GM19468 (cell line): ENCODE measurements around the gene SEC14L1.

Experiments used
- ATAC-seq: cut with Tn5 transposase; IDR thresholded peaks from one replicate; pipeline ENCODE4 v1.9.1; 2021; ENCODE audit warnings: mild to moderate bottlenecking, moderate library complexity, moderate number of reproducible peaks; ENCODE audit not compliant: unreplicated experiment; ENCODE audit errors: extremely low read depth

SEC14L1 gene

DNA sequence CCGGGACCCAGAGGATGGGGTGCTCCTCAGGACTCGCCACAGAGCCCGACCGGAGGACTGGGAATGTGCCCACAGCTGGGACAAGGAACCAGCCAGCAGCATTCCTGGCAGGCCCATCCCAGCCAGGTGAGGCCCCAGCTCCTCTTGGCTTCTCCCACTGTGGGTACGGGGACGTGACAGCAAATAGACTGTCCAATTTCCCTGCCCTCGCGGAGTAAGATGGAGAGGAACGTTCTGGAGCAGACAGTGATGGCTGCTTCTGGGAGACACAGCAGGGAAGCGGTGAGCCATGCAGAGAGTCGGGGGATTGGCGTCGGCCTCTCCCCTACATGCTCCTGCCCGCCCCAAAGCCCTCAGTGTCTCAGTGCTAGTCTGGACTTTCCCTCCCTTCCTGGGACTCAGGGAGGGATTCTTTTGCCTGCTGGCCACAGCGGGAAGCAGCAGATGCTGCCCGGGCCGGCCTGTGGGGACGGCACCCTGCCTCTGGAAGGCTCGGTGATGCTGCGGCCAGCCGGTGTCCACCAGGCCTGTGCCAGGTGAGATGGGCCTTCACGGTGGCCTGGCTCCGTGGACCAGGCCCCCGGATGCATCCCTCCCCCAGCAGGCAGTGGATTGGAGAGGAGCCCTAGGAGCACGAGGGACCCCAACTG lies 89.1 kb downstream of the SEC14L1 start:
- no peak for ATAC-seq

DNA sequence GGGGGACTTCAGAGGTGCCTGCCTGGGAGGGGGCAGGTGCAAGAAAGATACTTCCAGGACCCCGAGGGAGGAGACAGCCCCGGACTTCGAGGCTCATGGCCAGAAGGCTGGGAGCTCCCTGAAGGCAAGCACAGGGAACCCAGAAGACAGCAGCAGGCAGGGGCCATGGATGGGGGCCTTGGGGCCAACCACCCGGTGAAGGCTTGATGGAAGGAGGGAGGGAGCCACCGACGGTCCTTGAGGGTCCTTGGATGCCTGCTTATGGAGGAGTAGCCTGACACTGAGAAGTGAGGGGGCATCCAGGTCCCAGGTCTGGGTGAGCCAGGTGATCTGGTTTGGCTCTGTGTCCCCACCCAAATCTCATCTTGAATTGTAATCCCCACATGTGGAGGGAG lies 89.7 kb downstream of the SEC14L1 start:
- no peak for ATAC-seq

DNA sequence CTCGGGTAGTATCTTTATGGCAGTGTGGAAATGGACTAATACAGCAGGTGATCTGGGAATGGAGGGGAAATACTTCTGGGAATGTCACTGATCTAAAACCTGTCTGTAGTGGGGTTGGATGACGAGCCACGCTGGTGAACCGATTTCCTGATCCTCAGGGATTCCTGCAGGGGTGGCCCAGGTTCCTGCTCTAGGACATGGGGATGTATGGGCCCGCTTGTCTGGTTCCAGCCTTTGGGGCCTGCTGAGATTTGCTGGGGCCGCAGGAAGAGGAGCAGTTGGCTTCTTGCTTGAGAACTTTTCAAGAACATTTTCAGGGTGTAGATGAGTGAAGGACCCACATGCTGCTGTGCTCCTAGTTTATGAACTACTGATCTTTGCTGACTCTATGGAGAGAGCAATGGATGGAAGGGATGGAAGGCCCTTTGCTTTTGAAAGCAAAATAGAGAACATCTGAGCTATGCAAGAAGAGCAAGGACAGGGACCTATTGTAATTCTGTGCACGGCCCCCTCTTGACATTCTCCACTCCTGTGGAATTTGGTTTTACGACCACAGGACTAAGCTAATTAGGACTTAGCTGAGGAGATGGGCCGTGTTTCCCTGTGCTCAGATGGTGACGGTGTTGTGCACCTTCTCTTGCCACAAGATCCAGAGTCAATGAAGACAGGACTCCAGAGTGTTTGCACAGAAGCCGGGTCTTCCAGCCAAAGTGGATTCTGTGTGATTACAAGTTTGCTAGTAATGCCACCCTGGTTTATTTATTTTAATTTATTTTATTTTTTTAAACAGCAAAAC lies 90.5 kb downstream of the SEC14L1 start:
- no peak for ATAC-seq

DNA sequence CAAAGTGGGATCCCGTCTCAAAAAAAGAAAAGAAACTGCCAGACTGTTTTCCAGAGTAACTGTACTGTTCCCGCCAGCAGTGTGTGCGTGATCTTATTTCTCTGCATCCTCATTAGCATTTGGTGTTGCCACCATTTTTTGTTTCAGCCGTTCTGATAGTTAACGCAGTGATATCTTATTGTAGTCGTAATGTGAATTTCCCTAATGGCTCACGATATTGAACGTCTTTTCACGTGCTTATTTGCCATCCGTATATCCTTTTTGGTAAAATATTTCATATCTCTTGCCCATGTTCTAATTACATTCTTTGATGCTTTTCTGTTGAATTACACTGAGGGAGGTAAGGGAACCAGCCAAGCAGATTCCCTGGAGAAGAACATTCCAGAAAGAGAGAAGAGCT lies 92.4 kb downstream of the SEC14L1 start:
- no peak for ATAC-seq

DNA sequence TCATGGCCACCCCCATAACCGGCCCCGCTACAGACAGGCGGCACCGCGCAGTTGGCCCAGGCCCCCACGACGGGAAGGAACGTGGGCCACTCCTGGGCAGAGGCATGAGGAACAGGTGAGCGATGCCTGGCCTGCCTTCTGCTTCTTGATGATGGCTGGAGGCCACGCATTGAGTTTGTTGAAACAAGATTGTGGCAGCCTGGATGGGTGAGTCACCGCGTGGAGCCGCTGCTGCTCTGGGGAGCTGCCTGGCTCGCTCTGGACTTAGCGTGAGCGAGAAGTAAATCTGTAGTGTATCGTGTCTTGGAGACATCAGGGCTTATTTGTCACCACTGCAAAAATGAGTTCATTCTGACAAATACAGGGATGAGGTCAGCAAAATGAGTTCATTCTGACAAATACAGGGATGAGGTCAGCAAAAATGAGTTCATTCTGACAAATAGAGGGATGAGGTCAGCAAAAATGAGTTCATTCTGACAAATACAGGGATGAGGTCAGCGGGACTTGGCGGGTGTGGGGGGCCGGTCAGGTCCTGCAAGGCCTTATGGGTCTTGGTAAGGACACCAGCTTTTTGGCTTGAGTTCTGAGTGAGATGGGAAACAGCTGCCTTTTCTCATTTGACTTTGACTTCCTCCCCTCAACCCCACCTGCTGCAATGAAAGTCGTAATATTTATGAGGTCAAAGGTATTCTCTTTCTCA lies 93.0 kb downstream of the SEC14L1 start:
- ATAC-seq: no peak

DNA sequence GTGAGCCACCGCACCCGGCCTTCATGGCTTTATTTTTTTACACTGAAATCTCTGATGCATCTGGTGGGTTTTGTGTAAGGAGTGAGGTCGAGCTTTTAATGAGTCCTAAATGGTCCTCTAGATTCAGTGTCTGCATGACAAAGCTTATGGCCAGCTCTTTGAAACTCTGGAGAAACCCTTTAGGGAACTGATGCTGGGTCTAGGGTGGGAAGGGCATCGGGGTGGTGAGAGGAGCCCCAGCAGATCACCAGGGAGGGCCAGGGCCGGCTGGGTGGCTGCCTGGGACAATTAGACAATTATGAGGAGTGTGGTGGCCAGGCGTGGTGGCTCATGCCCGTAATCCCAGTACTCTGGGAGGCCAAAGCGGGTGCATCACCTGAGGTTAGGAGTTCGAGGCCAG lies 93.9 kb downstream of the SEC14L1 start:
- no peak for ATAC-seq

DNA sequence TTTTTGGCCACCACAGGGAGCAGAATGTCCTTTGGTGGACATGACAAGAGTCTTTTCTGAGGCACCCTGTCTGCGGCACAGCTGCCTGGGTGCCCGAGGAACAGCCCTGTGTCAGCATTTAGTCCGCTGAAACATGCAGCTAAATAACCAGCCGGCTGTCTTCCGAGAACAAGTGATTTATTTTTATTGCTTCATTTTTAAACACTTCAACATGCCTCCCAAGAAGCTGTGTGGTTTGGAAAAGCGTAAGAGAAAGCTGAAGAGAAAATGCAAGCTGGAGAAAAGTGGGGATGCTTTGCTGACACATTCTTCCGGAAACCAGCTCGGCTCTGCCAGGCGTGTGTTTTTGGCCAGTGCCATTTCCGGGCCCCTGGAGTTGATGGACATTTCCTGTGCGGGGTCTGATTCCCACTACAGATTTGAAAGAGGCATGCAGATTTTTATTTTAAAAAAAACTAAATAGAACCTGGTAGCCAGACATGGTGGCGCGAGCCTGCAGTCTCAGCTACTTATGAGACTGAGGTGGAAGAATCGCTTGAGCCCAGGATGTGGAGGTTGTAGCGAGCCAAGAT lies 94.7 kb downstream of the SEC14L1 start:
- ATAC-seq: no peak

DNA sequence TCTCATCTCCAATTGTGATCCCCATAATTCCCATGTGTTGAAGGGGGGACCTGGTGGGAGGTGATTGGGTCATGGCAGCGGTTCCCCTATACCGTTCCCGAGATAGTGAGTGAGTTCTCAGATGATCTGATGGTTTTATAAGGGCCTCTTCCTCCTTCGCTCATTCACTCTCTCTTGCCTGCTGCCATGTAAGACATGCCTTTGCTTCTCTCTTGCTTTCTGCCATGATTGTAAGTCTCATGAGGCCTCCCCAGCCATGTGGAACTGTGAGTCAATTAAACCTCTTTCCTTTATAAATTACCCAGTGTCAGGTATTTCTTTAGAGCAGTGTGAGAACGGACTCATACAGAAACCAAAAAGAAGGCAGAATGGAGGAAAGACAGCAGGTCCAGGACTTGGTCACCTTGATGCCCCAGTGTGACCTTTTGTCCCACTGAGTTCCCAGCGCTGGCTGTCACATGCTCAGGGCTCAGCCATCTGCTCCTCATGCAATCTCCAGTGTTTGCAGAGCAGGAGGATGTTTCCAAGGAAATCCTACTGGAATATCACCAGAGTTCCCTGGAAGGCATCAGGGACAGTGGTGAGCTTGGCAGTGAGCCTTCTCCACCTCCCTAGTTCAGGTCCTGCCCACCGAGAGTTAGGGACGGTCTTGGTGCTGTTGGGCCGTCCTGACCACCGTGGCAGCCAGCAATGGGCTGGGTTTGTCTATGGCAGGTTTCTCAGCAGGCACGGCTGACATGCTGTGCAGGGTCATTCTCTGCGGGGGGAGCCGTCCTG lies 96.7 kb downstream of the SEC14L1 start:
- no peak for ATAC-seq

DNA sequence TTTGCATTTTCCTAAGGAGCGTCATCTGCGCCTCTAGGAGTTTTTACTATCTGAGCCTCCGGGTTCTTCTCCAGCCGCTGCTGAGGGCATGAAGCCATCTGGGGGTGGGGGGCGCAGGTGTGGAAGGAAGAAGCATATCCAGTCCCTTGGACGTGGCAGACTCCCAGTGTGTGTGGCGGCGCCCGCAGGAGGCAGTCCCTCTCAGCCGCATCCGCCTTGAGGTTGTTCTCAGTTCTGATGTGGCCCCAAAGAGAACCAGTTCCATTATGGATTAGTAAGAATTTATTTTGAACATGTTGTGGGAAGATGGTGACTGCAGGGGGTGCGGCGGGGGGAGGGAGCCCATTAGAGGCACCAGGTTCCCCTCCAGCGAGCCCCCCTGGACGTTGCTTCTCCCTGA lies 100.2 kb downstream of the SEC14L1 start:
- ATAC-seq: no peak

DNA sequence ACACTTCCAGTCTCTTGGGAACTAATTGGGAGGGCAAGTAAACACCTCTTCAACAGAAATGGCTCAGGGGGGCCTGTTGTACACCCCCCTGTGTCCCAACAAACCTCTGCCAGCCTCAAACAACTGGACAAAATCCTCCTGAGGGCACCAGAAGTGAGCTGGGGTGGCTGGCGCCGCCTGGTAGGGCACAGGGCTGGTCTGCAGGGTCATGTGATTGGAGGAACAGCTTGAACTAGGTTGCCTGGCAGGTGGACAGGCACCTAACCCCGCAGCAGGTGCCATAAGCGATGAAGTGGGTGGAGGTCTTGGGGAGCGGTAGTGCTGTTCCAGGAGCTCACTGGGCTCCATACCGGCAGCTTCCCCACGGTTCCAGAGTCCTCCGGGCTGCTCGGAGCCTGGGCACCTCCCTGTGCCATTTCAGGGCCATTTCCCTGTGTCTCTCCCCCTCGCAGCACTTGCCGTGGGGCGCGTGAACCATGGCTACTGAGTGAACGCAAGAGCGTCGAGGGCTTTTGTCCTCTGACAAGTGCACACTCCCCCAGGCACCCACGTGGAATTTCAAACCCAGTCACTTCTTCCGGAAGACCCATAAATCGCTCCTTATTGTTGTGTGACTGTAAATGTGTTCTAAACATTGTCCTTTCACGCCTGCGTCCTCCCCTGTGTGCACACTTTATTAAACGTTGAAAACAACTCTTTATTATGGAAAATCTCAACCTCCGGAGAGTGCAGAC lies 101.5 kb downstream of the SEC14L1 start:
- no peak for ATAC-seq

DNA sequence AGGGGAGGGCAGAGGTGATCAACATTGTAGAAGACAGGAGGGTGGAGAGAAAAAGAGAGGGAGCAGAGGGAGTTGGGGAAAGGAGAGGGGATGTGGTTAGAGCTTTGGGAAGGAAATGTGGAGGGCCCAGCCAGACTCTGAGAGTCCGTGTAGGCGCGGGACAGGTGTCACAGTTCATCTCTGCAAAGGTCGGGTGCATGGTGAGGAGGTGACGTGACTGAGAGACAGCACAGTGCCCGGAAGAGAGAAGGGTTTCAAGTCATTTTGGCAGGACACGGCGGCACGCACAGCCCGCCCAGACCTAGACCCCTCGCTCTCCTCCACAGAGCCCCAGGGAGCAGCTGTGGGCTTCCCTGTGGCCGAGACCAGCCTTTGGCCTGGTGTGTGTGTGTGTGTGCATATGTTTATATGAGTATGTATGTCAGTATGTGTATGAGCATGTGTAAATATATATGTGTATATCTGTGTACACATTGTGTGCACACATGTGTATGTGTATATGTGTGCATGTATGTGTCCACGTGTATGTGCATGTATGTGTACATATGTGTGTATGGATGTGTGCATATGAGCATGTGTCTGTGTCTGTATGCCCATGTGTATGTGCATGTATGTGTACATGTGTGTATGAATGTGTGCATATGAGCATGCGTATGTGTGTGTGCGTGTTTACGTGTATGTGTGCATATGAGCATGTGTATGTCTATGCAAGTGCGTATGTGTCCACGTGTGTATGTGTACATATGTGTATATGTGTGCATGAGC lies 104.6 kb downstream of the SEC14L1 start:
- peak; percentile 40 for ATAC-seq

DNA sequence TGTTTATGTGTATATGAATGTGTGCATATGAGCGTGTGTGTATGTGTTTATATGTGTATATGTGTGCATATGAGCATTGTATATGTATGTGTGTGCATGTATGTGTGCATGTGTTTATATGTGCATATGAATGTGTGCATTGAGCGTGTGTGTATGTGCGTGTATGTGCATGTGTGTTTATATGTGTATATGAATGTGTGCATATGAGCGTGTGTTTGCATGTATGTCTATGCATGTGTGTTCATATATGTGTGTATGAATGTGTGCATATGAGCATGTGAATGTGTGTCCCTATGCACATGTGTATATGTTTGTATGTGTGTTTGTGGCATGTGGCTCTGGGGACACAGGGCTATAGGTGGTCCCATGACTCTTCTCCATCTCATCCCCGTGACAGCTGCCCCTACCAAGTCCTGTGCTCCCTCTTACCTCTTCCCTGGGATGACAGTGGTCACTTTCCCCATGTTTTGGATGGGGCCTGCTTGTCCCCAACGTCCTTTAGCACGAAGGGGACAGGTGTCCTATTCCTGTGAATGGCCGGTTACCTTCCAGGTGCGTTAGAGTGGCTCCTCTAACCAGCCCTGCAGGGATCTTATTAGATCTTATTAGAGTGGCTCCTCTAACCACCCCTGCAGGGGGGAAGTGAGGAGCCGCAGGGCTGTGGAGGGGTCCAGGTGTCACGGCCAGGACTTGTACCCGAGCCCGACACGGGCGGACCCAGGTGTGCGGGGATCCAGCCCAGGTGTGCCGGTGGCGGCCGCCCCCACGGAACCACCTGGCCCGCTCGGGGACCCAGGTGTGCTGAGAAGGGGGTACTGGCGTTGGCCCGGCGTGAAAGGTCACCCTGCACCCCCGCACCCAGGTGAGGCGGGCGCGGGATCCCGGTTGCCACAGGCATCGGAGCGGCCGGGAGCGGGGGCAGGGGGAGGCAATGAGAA lies 105.6 kb downstream of the SEC14L1 start:
- ATAC-seq: no peak

DNA sequence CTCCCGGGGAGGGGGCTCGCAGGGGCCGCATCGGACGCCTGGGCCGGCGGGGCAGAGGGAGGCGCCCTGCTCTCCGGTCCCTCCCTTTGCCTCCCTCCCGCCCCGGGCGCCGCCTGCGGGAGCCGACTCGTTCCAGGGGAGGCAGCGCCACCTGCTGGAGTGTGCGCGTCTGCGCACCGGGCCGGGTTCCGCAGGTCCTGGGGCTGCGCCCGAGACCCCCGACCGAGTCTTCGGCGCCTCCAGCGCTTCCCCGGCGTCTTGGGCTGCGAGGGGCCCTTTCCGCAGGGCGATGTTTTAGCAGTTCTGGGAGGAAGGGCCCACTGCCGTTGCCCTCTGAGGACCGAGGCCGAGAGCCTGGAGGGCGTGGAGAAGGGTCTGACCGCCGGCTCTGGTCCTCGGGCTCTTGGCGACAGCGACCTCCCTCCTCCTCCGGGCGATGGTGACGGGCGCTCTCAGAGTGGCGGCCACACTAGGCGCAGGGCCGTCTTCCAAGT lies 106.3 kb downstream of the SEC14L1 start:
- ATAC-seq: no peak

DNA sequence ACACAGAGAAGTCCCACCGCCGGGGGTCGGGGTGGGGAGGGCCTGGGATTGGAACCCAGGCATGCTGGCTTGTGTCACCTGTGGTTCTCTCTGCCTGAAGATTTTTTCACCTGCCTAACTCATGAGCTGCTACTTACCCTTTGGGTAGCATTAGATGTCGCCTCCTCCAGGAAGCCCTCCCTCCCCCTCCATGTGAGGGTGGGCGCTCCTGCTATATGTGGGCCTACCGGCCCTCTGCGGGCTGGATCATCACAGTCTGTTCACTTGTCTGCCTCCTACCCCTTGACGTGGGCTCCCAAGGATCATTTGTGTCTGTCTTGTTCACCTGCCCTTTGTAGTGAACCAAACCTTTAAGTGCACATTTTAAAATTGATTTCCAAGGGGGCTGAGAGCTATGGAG lies 106.8 kb downstream of the SEC14L1 start:
- no peak for ATAC-seq

DNA sequence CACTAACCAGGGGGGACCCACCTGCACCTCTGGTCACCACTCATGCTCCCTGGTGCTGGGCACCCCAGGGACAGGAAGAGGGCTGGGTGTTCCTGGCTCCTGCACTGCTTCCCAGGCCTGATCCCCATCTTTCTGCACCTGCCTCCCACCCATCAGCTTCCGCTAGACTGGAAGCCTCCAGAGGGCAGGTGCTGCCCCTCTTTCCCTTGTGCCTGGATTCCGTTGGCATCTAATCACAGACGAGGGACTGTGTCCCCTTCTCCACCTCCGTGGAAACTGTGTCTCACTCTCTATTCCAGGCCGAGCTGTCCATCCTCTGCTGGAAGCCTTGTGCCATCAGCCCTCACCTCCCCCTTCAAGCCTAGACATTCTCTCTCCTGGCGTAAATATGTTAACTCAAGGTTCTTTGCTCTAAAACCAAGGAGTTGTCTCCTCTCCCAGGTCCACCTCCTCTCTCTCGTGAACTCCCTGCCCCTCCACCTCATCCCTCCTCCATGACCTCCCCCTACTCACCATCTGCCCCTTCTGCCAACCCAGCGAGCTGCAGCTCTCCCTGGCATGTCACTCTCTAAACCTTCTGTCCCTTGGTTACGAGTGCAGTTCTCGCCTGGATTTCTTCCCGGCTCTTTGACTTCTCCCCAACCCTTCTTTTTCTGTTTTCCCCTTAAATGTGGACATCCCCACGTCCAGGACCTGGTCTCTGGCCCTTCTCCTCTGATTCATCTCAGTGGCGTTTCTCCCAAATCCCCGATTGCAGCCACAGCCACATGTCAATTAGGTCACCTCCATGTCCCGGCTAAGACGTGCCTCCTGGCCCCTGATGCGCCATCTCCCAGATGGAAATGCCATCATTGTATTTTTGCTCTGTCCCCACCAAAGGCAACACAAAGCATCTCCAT lies 107.7 kb downstream of the SEC14L1 start:
- no peak for ATAC-seq

DNA sequence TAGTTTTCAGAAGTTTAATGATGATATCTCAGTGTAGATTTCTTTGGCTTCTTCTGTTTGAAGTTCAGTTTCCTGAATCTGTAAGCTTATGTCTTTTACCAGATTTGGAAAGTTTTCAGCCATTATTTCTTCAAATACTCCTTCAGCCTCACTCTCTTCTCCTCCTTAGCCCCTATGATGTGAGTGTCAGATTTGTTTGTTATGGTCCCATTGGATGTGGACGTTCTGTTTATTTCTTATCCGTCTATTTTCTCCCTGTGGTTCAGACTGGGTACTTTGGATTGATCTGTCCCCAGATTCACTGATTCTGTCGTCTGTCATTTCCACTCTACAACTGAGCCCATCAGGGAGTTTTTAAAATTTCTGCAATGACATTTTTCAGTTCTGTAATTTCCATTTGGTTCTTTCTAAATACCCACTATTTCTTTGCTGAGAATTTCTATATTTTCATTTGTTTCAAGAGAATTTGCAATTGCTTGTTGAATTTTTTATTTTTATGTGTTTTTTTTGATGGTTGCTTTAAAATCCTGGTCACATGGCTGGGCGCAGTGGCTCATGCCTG lies 110.9 kb downstream of the SEC14L1 start:
- no peak for ATAC-seq
